OCI-LY3 (cell line): Measurements from ENCODE around the gene CCNB3.

Source experiments
- H2AFZ ChIP-seq: fragments of 200-600, 300-600 bp; shearing (Covaris generic); 2 replicates; pipeline ENCODE4 v1.6.0; 2014; ENCODE audit warnings: antibody characterized with exemption, low read depth, low read length
- H3K27ac ChIP-seq: fragments of 200-600, 300-600 bp; sonication (generic); 2 replicates; pipeline ENCODE4 v1.5.1; 2014; ENCODE audit warnings: mild to moderate bottlenecking, low read length, moderate library complexity, mixed read lengths
- H3K27me3 ChIP-seq: fragments of 200-600, 300-600 bp; sonication (generic); 2 replicates; pipeline ENCODE4 v1.6.1; 2014; ENCODE audit warnings: low read depth, low read length, mixed read lengths
- H3K36me3 ChIP-seq: fragments of 200-600, 300-600 bp; sonication (generic); replicated peaks from 2 replicates; pipeline ENCODE3; 2014; ENCODE audit warnings: low read depth, low read length, mixed read lengths
- H3K4me1 ChIP-seq: fragments of 300-600, 200-600 bp; sonication (generic); 2 replicates; pipeline ENCODE4 v1.6.1; 2014; ENCODE audit warnings: low read length, mixed read lengths
- H3K4me2 ChIP-seq: fragments of 200-600, 300-600 bp; sonication (generic); 2 replicates; pipeline ENCODE4 v1.6.1; 2014; ENCODE audit warnings: low read length, mixed read lengths
- H3K4me3 ChIP-seq: fragments of 300-600, 200-600 bp; sonication (generic); 2 replicates; pipeline ENCODE4 v1.5.1; 2014; ENCODE audit warnings: antibody characterized with exemption, mild to moderate bottlenecking, low read length, moderate library complexity
- H3K79me2 ChIP-seq: fragments of 300-600, 200-600 bp; shearing (Covaris generic); 2 replicates; pipeline ENCODE4 v1.6.1; 2014; ENCODE audit warnings: mild to moderate bottlenecking, low read length, mixed read lengths
- H3K9ac ChIP-seq: fragments of 300-600, 200-600 bp; shearing (Covaris generic); 2 replicates; pipeline ENCODE4 v1.6.0; 2014; ENCODE audit warnings: mild to moderate bottlenecking, low read length, moderate library complexity
- H3K9me3 ChIP-seq: fragments of 200-600, 300-600 bp; shearing (Covaris generic); 2 replicates; pipeline ENCODE4 v1.6.1; 2014; ENCODE audit warnings: low read length, mixed read lengths; ENCODE audit not compliant: insufficient read depth
- H4K20me1 ChIP-seq: fragments of 200-600, 300-600 bp; sonication (generic); 2 replicates; pipeline ENCODE4 v1.6.1; 2016; ENCODE audit warnings: low read length, mixed read lengths; ENCODE audit not compliant: insufficient read depth
- EZH2phosphoT487 ChIP-seq: fragments of 200-600 bp; shearing (Covaris generic); IDR thresholded peaks from 2 replicates; pipeline ENCODE4 v1.6.1; 2018; ENCODE audit warnings: antibody characterized with exemption, mixed run types, low read depth
- TF ChIP-seq, protein P1 (sequence below): fragments of 200-600, 300-600 bp; sonication (generic); IDR thresholded peaks from 2 replicates; pipeline ENCODE4 v1.5.1; 2014; ENCODE audit warnings: antibody characterized with exemption, low read length, low read depth

The CCNB3 gene

DNA sequence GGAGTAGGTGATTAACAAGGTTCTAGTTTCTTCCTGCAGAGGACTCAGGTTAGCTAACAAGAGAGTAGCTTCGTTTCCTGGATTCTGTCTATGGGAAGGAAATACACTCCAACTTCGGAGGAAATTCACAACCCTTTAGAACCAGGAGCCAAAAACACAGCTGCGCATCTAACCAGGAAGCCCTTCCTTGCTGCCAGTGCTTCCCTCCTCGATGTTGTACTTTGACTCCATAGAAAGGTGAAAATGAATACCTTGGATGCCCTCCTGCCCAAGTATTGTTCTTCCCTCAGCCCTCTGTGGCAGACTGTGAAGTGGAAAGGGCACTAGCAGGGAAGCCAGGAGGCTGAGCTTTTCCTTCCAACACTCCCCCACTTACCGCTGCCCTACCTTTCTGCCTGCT is 38.8 kb upstream of the CCNB3 start:
- no peaks in the 10 kb centered on the region for H3K79me2 ChIP-seq
- no peaks in the 10 kb centered on the region for H3K9me3 ChIP-seq
- H4K20me1 ChIP-seq: no peaks in the 10 kb centered on the region
- no peak overlapping the region for H3K4me2 ChIP-seq
- no peaks in the 10 kb centered on the region for H3K27me3 ChIP-seq
- H3K27ac ChIP-seq: no peak overlapping the region
- H3K4me1 ChIP-seq: peaks cover 23% of the 10 kb centered on the region
- H3K4me3 ChIP-seq: no peak overlapping the region
- no peaks in the 10 kb centered on the region for H3K36me3 ChIP-seq
- no peak overlapping the region for H3K9ac ChIP-seq
- no peak overlapping the region for H2AFZ ChIP-seq
- TF ChIP-seq EZH2phosphoT487: no peak
- TF ChIP-seq, protein P1, sequence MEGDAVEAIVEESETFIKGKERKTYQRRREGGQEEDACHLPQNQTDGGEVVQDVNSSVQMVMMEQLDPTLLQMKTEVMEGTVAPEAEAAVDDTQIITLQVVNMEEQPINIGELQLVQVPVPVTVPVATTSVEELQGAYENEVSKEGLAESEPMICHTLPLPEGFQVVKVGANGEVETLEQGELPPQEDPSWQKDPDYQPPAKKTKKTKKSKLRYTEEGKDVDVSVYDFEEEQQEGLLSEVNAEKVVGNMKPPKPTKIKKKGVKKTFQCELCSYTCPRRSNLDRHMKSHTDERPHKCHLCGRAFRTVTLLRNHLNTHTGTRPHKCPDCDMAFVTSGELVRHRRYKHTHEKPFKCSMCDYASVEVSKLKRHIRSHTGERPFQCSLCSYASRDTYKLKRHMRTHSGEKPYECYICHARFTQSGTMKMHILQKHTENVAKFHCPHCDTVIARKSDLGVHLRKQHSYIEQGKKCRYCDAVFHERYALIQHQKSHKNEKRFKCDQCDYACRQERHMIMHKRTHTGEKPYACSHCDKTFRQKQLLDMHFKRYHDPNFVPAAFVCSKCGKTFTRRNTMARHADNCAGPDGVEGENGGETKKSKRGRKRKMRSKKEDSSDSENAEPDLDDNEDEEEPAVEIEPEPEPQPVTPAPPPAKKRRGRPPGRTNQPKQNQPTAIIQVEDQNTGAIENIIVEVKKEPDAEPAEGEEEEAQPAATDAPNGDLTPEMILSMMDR: no peak

DNA sequence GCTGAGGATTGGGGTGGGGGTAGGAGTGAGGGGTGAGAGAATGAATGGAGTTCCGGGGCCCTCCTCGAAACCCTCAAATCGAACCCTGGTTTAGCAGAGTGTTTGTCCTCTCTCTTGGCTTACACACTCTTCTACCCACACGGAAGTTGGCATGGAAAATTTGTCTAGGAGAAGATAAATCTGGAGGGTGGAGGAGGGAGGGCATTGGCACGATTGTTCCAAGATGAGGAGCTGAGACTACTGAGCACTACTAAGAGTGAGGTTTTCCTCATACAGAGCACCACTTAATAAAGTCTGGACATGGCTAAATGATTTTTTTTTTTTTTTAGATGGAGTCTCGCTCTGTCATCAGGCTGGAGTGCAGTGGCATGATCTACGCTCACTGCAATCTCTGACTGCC is 37.2 kb upstream of the CCNB3 start:
- Histone ChIP-seq H4K20me1 (no peaks in the 10 kb centered on the region), H3K27me3 (no peaks in the 10 kb centered on the region), H3K79me2 (no peaks in the 10 kb centered on the region), H3K4me2 (no peak overlapping the region), H2AFZ (no peak overlapping the region), H3K9ac (no peak overlapping the region), H3K36me3 (no peaks in the 10 kb centered on the region), H3K27ac (no peak overlapping the region), H3K4me3 (no peak overlapping the region), H3K9me3 (no peaks in the 10 kb centered on the region), H3K4me1 (peaks cover 23% of the 10 kb centered on the region)
- TF ChIP-seq, protein P1: no peak
- TF ChIP-seq EZH2phosphoT487: no peak

DNA sequence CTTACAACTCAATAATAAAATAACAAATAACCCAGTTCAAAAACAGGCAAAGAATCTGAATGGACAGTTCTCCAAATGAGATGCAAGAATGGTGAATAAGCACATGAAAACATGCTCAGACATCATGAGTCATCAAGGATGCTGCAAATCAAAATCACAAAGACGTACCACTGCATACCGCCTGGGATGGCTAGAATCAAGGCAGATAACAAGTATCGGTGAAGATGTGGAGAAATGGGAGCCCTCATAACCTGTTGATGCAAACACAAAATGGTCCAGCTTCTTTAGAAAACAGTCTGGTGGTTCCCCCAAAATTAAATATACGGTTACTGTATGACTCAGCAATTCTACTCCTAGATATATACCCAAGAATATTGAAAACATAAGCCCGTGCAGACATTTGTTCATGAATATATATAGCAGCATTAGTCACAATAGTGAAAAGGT is 36.3 kb upstream of the CCNB3 start:
- Histone ChIP-seq H3K9me3 (no peaks in the 10 kb centered on the region), H3K79me2 (no peaks in the 10 kb centered on the region), H3K27ac (peak overlapping the region; percentile 64), H3K4me3 (peak overlapping the region; percentile 60), H3K27me3 (no peaks in the 10 kb centered on the region), H3K36me3 (no peaks in the 10 kb centered on the region), H3K4me1 (peaks cover 23% of the 10 kb centered on the region), H4K20me1 (no peaks in the 10 kb centered on the region), H3K9ac (no peak overlapping the region), H2AFZ (no peak overlapping the region), H3K4me2 (peak overlapping the region; percentile 70)
- no peak for TF ChIP-seq EZH2phosphoT487
- TF ChIP-seq, protein P1: no peak

DNA sequence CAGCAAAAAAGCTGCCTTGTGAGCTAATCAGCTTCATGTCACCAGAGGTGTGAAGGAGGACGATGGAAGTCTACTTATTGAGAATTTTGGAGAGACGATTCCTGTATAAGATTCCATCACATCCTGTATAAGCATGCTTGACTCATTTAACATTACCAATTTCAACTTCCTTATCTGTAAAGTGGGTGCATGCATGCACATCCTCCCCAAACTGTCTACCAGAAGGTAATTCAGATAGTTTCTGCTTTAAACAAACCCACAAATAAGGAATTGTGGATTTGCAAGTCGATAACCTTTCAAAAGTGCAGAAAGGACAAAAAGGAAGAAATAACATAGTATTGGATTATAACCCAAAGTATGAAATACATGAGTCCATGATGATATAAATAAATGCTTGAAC is 34.8 kb upstream of the CCNB3 start:
- no peaks in the 10 kb centered on the region for H3K36me3 ChIP-seq
- no peak overlapping the region for H3K4me3 ChIP-seq
- no peaks in the 10 kb centered on the region for H3K79me2 ChIP-seq
- H3K4me1 ChIP-seq: peaks cover 23% of the 10 kb centered on the region
- TF ChIP-seq, protein P1: no peak
- TF ChIP-seq EZH2phosphoT487: no peak
- no peak overlapping the region for H3K9ac ChIP-seq
- H4K20me1 ChIP-seq: no peaks in the 10 kb centered on the region
- no peaks in the 10 kb centered on the region for H3K27me3 ChIP-seq
- H3K27ac ChIP-seq: no peak overlapping the region
- H3K4me2 ChIP-seq: peak overlapping the region; percentile 70; the same call in 1 of the 2 replicates
- H2AFZ ChIP-seq: no peak overlapping the region
- no peaks in the 10 kb centered on the region for H3K9me3 ChIP-seq
